Activated naive CD4-positive, alpha-beta T cell treated with anti-CD3 and anti-CD28 coated beads, Interleukin-2, amount 50 U/mL, for 16 hours (primary cell): ENCODE results near the gene IGF2BP2.
"Not testable (repeated sequence)": the region's sequence is repeated elsewhere in the genome, so short reads cannot be mapped to it uniquely, and the experiment has no call there.

Source experiments
- DNase-seq: peaks from one replicate; pipeline ENCODE4 v3.0.0-alpha.2; 2020

IGF2BP2 gene

DNA sequence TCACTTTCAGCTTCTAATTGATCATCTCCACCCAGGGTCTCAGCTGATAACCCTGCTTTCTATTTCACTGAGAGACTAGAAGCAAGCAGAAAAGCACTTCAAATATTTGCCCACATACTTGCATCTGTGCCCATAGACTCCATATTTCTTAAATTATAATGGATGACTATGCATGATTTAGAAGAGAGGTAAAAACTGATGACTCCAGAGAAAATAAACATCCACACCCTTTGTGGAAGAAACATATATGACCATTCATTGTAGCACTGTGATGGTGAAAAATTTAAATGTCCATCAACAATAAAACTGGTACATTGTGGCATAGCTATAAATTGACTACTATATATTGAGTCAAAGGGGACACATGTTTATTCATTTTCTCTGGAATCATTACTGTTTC is 7.1 kb upstream of the IGF2BP2 start:
- DNase-seq, result no peak

DNA sequence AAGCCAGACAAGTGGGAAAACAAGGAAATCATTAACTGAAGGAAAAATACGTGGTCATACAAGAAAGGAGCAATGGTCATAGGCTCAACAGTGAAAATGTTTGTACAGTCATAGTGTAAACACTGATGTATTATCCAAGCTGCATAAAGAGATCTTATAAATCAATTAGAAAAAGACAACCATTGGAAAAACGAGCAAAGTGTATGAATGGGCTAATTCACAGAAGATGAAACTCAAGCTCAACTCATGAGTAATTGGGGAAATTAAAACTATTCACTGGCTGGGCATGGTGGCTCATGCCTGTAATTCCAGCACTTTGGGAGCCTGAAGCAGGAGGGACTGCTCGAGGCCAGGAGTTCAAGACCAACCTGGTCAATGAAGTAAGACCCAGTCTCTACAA is 6.4 kb upstream of the IGF2BP2 start:
- DNase-seq, result no peak

DNA sequence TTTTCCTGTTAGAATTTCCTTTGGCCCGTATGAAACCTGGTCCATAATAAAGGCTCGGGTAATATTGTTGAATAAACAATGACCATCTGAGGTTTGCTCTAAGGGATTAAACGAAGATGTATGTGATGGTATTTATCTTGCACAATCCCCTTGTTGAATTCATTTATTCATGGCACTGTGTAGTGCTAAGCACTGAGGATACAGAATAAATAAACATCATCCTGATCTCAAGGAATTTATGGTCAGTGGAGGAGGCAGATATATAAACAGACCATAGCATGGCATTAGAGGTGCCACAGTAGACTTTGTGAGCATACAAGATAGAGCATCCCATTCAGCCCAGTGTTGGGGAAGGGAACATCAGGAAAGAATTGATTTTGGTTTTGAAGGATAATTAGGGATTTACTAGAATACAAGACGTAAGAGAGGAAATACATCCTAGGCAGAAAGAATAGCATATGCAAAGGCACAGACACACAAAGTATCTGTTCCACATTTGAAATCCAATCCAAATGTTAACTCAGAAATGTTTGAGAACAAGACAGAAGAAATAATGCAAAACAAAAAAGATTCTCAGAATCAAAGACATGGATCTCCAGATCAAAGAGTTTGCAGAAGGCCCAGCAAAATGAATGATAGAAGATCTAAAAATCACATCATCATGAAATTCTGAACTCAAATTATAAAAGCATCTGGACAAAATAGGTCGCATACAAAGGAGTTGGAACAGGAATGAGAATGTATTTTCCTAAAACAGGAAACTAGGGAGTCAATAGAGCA is 5.4 kb upstream of the IGF2BP2 start:
- DNase-seq, result no peak

DNA sequence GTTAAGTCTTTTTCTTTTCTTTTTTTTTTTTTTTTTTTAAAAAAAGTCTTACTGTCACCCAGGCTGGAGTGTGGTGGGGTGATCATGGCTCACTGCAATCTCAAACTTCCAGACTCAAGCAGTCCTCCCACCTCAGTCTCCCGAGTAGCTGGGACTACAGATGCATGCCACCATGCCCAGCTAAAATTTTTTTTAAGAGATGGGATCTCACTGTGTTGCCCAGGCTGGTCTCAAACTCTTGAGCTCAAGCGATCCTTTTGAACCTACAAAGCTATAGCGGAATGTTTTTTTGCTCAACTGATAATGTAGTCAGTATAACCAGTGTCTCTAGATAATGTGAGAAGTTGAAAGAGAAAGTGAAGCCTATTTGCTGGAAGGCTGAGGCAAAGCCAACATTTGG is 3.9 kb upstream of the IGF2BP2 start:
- no peak for DNase-seq

DNA sequence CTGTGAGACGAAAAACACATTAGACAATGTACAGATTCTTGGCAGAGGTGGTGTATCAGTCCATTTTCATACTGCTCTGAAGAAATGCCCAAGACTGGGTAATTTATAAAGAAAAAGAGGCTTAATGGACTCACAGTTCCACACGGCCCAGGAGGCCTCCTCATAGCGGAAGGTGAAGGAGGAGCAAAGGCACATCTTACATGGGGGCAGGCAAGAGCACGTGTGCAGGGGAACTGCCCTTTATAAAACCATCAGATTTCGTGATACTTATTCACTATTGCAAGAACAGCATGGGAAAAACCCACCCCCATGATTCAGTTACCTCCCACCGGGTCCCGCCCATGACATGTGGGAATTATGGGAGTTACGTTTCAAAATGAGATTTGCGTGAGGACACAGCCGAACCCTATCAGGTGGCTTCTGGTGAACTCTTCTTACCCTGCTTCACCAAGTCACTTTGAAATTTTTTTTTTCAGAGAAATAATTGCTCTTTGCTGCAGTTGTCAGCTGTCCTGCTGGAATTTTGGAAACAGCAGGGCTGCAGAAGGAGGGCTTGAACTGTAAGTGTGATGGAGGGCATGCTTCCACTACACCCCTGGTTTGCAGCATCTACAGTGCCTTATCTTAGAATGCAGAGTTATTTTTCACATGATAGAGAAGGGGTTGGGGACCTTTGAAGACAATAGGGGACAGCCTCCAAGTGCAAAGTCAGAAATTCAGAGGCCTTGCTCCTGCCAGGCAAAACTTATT is 2.9 kb upstream of the IGF2BP2 start:
- DNase-seq, result no peak

DNA sequence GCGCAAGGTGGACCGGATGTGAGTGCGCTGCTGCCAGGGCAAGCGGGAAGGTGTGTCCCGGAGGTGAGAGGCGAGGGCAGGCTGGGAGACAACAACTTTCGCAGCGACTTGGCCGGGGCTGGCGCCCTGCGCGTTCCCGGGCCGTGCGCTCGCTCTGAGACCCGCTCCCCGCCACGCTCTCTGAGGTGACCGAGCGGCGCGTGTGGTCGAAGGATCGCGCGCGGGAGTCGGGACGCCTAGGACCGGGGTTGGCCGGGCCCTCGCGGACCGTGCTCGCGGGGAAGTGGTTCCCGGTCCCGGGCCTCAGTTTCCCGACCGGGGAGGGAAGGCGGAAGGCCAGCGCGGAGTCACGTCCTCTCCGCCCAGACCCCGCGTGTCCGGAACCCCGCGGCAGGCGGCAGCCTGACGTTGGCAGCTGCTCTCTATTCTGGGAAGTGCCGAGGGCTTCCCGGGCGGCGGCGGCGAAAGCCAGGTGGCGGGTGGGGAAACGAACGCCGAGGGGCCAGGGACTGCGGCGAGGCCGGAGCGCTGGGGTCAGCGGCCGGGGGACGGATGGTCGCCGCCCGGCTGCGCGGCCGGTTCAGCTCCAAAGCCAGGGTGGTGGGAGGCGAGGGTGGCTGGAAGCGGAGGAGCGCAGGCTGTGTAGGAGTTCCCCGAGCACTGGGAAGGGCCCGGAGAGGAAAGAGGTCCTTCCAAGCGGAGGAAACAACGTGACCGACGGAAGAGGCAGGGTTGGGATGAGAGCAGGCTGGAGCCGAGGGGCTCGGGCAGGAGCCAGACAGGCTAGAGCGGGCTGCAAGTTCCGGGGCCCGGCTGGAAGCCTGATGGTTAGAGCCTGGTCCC is 1.0 kb upstream of the IGF2BP2 start:
- DNase-seq, result peak; percentile 45

DNA sequence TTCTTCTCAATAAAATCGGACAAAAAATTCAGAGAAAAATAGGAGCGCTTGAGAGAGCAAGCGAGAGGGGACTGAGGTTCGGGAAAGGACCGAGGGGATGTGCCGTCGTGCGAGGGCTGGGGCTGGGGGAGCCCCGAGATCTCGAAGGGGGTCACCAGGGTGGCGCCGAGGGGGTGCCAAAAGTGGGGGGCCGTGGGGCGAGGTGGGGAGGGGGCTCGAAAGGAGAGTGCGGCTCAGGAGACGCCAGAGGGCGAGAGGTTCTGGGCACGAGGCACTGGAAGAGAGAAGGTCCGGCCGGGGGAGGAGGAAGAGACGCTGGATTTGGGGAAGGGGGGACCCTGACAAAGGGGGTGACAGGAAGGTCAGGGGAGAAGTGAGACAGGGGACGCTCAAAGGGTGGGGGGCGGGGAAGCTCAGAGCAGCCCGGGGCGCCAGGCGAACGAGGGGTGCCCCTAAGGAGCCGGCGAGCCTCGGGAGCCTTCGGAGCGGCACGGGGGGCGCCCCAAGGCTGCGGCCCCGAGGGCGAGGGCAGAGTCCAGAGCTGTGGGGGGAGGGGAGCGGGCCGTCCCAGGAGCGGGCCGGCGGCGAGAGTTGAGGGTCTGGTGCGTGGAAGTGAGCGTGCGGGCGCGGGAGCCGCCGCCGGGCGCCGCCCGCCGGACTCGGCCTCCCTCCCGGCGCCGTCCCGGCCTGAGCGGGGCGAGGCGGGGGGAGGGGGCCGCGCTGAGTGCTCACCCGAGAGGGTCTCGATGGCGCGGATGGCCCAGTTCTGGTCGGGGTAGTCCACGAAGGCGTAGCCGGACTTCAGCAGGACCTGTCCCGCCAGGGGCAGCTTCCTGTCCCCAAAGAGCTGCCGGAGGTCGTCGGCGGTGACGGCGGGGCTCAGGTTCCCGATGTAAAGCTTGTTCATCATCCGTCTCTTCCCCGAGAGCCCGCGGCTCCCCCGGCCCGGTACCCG is 514 bp downstream of the IGF2BP2 start:
- peak; percentile 39 for DNase-seq

DNA sequence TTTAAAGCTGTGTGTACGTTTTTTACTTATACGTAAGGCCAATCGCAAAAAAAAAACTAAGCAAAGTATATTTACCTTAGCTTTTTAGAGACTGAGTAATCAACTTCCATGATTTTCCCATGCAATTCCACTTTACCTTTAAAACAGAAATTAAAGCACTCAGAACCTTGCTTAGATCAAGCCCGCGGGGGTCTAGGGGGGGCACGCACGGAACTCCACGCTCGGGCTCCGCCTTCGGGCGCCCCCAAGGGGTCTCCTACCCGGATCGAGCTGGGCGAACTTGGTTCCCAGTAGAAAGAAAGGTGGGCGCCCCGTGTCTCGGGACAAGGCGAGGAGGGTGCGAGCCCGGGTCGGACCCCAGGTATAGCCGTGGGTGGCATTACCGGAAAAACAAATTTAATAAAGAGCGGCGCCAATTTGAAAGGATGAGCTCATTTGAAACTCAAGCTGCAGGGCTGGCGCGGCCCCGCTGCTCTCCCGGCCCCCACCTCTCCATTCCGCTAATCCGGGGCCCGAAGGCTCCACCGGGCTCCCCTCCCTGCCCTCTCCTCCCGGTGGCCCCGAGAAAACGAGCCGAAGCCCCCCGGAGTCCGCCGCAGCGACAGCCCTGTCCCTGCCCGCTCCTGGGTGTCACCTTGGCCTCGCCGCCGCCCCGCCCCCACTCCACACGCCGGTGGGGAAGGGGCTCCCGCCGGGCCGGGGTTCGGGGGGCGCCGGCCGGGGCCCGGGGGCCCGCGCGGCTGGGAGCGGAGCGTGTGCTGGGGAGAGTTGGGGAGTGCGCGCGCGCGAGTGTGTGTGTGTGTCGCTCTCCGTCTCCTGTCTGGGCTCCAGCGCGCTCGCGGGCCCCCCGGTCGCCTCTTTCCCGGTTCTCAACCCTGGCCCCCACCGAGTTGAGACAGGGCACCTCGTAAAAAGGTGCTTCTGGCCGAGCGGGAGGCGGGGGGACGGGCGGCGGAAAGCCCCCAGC is 1.5 kb downstream of the IGF2BP2 start:
- DNase-seq, result peak; percentile 40

DNA sequence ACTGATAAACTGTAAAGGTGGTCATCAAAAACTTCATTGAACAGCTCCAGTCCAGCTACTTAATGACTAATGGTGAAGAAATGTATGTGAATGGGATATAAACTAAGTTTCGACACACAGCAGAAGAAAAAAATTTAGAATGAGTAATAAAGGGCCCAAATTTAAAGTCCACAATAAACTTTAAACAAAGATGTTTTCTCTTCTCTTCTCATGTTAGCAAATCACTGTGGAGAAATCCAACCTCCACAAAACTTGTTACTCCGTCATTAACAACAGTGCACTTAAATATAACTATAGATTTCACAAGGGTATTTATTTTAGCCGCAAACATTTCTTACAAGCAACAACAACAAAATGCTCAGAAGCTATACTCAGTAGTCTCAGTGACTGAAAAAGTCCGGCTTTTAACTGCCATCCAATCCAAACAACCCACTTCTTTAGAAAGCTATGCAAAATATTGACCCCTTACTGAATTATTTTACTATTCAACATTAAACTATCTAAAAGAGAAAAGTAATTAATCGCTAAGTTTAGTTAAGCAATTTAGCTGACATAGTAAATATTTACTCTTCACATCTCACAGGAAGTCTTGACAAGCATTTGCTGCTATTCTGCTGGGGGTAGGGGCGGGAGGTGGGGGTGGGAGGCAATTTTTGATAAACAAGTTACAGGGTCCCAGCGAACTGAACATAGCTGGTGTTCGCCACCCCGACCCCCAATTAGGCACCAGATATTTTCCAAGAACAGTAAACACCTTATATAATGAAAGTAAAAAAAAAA is 2.4 kb downstream of the IGF2BP2 start:
- DNase-seq, result no peak

DNA sequence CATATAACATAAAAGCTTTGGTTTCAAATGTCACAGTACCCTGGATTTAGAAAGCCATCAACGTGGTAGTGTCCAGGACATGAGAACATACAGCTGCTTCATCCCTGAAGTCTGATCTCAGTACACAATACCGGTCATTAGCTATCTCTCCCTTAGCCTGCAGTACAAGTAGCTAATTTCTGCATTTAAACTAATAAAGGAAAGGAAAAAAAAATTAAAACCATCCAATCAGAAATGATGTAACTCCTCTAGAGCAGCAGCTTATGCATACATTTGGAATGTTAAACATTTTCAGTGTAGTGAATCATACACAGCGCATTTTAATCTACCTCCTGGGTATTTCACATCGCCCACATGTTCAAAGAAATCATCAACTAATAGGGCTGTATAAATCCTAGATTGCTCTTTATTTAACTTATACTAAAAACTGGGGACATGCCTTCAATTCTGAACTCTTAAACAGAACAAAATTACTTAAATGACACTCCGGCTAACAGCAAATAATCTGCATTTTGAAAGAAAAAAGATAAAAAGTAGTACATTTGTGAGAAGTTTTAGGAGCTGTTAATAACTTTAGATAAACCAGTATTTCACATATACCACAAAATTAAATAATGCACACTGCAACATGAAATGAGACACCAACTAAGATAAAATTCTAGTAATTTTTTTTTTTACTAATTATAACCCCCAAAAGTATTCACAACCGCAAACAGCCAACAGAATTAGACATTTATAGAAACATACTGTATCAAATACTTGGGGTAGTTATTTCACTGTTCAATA is 3.7 kb downstream of the IGF2BP2 start:
- DNase-seq, result no peak

DNA sequence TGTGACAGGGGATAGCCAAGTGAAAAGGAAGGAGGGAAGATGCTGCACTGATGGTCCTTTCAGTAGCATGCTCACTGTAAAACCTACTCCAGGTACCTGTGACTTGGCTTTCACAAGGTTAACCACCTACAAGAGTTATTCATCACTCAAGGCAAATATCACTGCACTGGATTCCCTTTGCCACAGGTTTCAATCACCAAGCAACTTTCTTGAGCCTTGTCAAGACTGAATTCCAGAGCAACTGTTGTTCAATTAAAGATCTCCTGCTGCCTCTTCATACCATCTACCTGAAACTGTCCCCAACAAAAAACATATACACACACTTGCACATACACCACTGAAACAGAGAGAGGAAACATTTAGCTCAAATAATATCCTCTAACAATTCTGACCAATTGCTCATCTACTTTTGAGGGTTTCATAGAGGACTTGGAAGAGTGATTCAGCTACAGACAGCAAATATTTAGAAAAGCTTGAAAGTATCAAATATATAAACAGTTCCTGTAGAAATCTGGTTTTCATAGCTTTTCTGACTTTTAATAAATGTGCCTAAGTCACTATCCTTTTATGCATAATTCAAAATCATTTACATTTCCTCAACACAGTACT is 6.5 kb downstream of the IGF2BP2 start:
- DNase-seq, result no peak

DNA sequence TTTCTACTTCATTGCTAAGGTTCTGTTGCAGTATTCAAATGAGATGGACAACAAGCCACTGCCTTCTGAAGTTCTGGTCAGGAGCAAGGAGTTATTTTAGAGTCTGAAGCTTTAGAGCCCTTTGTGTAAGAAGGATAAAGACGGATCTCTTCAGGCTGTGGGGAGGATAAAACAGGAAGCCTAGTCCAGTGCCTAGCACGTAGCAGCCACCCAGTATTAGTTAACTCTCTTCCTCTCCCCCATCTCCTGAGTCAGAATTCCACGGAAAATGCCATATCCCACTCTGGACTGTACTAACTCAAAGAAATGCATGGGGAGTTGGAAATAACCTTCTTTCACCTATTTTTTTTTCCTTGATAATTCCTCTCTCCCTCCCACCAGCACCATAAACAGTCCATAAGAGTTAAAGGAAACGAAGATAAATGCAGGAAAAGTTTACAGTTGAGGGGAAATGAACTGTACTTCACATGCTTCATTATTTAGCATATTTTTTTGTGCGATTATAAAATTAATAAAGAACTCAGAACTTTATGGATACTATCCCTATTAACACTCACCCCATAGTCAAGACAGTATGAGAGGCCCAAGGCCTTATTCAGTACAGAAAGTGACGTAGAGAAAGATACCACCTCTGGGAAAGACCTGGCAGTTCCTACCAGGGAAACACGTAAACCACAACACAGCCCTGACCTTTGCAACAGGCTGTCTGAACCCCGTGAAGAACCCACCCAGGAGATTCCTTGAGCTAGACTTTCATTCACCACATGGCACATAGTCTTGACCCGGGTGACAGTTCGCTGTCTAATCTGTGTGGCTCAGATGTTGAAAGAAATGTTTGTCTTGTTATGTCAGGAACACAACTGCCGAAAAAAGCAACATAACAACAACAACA is 9.2 kb downstream of the IGF2BP2 start:
- DNase-seq, result no peak

DNA sequence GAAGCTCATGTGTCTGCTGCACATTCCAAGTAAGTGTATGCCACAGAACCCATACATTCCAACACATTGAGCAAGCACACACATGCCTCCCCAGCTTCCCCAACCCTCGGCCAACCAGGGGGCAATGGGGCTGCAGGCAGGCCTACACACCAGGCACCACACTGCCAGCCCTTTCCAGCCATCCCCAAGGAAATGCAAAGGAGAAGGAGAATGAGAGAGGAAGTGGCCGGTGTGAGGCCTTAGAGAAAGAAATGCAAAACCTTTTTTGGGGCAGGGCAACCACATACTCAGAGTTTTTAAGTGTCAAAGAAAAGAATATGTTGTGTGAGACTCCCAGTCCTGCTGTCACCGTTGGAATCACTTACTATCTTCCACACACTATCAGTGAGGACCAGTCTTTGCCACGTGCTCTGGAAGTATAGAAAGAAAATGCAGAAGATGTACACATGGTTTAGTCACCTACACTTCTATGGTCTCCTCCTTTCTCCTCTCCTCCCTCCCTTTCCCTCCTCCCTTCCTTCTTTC is 11.1 kb downstream of the IGF2BP2 start:
- DNase-seq, result no peak

DNA sequence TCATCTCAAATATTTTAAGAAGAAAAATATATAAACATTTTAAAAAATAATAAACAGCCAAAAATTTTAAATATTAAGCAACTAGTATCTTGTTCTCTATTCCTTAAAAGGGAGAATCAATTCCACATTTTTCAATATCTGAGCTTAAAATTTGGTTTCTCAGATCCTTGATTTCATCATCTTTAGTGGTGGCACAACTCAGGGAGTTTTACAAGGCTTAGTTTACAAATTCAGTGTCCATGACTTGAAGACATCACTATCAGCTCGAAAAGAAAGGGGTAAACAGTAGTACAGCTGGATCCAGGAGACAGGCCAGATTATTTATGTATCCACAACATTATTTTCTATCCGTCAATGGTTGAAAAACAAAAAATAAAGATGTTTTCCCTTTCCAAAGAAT is 11.6 kb downstream of the IGF2BP2 start:
- DNase-seq, result no peak

DNA sequence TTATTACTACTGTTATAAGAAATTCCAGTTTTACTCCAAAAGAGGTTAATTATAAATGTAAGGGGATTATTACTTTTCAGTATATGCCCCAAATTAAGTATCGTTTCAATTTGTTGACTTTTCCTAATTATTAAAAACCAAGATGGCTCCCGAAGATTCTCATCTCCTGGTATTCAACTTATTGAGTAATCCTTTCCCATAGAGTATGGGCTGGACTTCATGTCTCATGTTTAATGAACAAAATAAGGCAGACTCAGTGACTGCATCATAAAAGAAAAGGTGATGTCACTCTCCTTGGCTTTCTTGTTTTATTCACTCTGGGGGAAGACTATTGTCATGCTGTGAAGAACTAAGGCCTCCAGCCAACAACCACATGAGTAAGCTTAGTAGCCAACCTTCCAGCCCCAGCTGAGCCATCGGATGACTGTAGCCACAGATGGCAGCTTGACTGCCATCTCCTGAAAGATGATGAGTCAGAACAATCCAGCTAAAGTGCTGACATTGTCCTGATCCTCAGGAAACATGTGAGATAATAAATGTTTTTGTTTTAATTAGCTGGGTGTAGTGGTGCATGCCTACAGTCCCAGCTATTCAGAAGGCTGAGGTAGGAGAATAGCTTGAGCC is 17.3 kb downstream of the IGF2BP2 start:
- no peak for DNase-seq

DNA sequence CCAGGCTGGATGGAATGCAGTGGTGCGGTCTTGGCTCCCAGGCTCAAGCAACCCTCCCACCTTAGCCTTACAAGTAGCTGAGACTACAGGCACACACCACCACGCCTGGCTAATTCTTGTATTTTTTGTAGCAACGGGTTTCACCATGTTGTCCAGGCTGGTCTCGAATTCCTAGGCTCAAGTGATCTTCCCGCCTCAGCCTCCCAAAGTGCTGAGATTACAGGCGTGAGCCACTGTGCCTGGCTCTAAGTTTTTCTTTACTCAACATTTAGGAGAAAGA is 26.1 kb downstream of the IGF2BP2 start:
- not testable (repeated sequence) for DNase-seq
